DMS153 treated with DMSO at 0.1 percent for 48 hours (cell line): Measurements from ENCODE around the gene PPP3CA.
A peak's percentile ranks its signal among the peaks of the same experiment; 100 is the strongest.
"Not testable (repeated sequence)": the region's sequence is repeated elsewhere in the genome, so short reads cannot be mapped to it uniquely, and the experiment has no call there.

ENCODE experiments used
- DNase-seq: peaks from one replicate; lab custom pipeline; 2025; ENCODE audit not compliant: unreplicated experiment; lab: John Stamatoyannopoulos, UW

Gene PPP3CA

DNA sequence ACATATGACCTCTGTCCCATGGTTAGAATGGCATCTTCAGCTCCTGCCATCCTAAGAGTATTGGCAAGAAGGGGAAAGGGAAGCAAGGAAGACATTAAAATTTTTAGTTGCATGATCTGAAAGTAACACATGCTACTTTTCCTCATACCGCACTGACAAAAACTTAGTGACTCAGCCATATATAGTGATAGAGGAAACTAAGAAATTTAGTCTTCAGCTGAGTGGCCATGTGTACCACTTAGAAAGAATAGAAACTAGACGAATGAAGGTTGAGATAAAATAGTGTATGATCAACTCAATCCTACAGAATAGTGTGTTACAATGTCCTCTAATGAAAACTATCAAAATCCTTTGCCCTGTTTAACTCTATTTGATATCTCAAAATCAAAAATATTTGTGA, 164.1 kb downstream of the PPP3CA start:
- no peak for DNase-seq

DNA sequence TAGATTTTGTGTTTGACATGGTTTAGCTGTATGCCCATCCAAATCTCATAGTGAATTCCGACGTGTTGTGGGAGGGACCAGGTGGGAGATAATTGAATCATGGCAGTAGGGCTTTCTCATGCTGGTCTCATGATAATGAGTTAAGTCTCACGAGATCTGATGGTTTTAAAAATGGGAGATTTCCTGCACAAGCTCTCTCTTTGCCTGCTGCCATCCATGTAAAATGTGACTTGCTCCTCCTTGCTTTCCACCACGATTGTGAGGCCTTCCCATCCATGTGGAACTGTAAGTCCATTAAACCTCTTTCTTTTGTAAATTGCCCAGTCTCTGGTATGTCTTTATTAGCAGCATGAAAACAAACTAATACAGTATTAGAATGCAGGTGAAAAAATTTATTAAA, 164.6 kb downstream of the PPP3CA start:
- not testable (repeated sequence) for DNase-seq

- DNase-seq = no peak
Measured at GRCh38 chr4:101178731-101179130, 168.6 kb downstream of the PPP3CA start.

- DNase-seq = no peak
Measured at GRCh38 chr4:101177154-101177553, 170.2 kb downstream of the PPP3CA start.

DNA sequence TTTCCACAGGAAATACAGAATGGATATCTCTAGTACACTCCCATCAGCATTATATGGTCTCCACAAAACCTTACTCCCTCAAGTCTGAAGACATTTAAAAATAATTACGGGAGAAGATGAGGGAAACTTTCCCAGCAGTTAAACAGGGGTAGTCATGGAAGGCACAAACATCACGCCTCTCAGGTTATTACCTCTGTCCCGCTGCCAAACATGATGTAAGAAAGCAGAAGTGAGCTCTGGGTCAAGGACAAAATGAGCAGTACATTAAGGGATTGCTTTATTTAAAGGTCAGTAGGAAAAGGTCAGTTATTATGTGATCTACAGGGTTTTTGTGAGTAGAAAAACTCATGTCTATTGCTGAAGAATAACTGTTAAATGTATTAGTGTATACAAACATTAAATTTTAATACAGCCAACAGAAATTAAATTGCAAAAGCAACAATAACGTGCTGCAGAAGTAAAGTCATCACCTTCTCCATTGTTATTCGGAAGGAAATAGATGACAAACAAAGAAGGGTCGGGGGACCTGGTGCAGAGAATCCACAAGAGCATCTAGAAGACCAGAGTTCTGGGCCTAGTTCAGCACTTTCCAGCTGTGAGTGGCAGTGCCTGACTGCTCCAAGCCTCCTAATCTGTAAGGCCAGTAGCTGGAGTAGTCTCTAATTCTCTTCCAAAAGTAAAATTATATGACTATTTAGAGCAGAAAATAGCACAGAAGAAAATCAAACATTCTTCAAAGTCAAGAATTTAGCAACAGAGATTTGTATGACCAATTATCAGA, 171.2 kb downstream of the PPP3CA start:
- DNase-seq = no peak

DNA sequence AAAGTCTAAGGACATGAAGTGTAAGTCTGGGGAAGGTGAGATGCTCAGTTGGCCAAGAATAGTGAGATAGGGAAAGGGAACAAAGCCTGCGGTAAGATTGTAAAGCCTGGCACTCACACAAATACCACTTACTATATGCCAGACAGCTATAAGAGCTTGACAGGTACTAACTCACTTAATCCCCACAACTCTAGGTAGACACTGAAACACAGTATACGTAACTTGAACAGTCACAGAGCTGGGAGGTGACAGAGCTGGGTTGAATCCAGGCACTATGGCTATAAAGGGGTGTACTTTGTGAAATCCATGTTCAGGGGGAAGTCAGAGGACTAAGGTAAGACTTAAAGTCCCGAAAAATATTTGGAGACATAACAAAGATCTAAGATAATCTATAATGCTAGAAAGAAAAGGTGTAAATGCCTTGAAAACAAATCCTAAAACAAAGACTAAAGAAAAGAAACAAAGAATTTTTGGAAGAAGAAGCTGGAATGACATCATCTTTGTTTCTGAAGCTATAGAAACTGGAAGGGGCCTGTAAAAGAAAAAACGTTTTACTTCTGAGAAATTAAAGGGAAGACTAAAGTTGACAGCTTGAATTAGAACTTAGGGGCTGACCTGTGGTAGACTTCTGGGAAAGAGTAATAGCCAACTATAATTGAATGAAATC, 172.5 kb downstream of the PPP3CA start:
- DNase-seq = no peak

- DNase-seq = no peak
Measured at GRCh38 chr4:101172369-101172768, 175.0 kb downstream of the PPP3CA start.

GRCh38 chr4:101171747-101172146, 175.6 kb downstream of the PPP3CA start:
- DNase-seq = no peak

DNA sequence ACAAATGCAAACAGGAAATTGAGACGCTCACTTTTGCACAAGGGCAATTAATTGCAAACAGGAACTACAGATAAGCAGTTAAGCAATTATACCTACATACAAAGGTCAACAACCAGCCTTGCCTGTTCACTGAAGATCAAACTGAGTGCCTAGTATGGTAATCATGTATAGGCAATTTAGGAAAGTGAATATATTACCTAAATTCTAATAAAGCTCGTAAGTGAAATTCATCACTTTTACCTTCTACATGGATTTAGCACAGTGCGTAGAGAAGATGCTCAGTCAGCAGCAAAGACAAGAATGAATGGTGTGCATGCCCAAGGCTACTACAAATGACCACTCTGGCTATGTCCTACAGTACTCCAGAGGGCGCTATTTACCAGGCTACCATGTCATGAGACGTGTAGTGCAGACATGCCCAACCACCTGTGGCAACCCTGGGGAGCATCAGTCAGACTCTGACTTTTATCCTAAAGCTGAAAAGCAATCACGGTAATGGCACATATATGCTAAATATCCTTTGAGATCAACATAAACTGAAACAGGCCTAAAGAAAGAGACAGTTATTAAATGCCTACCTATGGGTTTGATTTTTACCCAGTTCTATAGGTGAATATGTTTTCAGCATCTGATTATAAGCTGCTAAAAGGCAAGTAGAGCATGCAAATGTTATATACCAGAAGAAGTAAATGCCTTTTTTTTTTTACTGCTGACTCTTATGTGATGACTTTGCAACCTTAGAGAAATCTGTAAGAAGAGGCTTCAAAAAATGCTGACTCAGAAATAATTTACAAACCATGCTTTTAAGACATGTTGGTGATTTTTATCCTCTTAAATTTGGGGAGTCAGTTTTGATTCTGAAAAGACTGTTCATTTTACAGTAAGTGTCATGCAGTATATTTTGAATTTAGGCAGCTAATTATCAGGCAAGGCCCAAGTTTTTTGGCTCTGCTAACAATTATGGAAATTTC, 178.0 kb downstream of the PPP3CA start:
- DNase-seq = peak; percentile 84

DNA sequence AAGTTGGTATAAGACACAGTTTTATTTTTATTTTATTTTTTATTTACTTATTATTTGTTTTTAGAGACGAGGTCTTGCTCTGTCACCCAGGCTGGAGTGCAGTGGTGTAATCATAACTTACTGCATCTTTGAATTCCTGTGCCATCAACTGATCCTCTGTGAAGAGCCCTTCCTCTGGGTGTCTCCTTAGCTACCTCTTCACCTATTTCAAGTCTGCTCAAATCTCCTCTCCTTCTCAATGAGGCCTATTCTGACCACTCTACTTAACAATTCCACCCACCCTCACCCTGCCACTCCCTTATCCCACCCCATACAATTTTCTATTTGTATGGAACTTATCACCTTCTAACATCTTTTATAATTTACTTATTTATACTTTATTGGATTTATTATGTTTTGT, 183.4 kb downstream of the PPP3CA start:
- no peak for DNase-seq

DNA sequence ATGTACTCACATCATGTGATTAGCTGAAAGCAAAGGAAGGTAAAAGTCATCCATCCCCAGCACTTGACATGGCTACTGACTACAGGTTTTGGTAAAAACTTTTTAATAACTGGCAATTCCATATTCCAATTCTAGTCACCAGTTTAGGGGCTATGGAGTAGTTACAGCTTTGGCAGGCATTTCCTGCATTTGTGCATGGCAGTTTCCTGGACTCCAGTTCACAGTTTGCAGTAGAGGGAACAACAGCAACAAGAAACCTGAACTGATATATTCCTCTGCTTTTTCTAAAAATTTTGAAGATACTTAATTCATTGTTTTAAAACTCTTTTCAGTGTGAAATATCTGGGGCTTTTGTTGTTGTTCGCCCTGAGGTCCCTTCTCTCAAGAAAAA, 184.3 kb downstream of the PPP3CA start:
- DNase-seq = no peak

DNA sequence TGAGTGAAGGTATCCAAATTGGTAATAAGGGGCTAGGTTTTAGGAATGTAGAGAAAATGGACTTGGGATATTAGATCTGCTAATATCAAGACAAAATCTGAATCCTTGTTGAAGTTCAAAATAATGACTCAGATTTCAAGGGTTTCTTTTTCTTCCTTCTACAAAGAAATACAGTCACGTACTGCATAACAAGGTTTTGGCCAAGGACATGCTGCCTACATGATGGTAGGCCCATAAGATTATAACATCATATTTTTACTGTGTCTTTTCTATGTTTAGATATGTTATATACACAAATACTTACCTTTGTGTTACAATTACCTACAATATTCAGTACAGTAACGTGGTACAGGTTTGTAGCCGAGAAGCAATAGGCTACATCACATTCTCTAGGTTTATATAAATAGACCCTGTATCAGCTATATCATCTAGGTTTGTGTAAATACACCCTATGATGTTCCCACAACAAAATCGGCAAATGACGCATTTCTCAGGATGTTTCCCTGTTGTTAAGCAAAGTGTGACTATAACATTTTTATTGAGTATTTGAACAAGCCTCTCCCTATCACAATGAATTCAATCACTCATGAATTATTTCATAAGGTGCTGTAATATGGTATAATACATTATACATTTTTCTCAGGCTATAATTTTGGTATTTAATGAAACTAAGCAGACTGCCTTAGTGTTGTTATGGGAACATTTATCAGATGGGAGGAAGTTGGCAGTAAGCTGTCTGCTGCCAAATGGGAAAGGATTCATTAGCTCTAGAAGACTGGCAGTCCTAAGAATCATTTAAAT, 186.3 kb downstream of the PPP3CA start:
- no peak for DNase-seq

DNA sequence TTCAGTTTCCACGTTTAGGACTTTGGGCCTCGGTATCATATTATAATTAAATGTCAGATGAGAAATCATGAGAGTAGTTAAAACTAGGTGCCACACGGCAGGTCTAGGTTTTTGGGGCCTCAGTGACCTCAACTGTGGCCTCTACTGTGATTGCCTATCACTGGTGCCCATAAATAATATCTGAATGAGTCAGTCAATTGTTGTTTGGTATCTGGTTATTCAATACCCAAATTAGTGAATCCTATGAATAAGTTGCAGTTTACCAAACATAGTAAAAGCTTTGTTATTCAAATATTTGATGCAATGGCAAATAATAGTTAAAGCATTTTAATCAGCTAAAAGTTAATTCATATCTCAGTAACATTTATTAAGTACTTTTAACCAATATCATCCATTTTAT, 188.8 kb downstream of the PPP3CA start:
- DNase-seq = no peak

- no peak for DNase-seq
Measured at GRCh38 chr4:101158134-101158482, 189.2 kb downstream of the PPP3CA start.

DNA sequence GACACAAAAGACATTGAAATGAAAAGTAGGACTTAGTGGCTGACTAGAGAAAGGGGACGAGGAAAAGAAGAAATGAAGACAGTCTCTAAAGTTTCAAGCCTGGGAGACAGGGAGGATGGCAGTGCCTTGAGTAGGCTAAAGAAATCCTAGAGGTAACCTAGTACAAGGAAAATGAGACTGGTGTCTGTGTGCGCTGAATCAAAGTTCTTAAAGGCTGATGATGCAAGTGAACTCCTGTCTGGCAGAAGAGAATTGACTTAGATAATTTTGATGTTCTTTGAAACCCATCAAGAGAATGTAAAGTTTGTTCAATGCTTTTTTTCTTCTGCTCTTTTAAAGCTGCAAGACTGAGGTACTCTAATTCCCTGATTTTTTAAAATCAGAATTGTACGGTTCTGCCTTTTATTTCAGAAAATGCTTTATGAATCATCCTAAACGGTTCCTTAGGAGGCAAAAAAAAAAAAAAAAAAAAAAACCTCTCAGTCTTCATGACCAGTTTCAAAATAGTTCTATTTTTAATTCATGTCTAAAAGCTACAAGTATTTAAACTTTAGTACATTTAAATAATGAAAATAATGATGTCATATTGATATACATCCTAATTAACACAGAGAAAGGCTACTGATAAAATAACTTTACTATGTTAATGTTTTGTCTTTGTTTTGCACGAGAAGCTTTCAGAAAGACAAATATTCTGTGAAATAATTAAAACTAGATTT, 189.8 kb downstream of the PPP3CA start:
- no peak for DNase-seq

DNA sequence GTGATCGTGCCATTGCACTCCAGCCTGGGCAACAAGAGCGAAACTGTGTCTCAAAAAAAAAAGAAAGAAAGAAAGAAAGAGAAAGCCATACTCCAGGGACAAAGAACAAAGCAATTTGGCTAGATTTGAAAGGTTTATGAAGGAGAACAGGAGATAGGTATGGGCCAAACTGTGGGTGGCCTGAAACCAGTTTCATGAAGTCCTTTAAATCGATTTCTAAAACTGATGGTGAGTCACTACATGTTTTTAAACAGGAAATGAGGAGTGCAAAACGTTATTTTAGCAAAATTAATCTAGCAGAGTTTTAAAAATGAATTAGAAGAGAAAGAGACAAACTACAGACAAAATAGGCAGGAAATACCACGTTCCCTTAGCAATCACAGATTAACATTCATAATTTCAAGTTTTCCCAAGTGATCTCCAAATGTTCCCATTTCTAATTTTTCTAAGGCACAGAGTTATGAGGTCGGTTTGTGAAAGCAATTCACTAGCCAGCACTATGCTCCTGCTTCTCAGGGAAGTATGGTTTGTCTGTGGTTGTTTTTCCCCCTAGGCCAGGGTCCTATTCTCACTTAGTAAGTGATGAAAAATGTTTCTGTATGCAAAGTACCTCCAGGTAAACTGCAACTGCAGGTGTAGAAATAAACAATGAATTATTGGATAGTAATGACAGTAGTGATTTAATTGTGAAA, 190.6 kb downstream of the PPP3CA start:
- no peak for DNase-seq

DNA sequence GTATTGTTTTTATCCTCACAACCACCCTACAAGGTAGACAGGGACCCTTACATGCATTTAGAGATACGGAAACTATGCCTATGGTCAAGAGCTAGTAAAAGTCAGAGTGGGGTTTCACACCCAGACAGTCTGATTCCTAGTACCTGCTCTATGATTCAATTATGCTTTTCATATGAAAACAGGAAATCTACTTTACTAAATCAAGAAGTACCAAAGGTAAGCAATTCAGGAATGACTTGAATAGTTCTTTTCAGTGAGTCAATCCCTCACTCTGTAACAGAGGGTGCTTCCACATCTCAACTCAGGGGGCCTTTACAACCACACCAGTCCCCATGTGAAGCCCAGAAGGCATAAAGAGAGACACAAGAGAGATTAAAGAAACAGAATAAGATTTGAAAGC, 191.4 kb downstream of the PPP3CA start:
- DNase-seq = no peak

DNA sequence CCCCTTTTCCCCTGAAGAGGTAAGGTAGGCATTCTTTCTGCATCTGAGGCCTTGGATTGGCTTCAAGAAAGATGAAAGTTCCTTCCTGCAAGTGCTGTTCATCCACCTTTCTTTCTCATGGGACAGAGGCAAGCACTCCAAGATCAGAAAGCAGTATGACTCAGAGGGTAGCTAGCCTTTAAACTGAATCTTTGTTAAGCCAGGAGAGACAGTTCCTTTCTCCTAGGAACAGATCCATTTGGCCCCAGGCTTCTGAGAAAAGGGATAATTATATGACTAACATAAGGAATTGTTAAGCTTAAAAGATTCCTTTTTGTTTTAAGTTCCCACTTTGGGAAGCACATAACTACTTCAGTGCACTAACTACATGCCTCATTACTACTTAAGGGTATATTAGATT, 192.0 kb downstream of the PPP3CA start:
- no peak for DNase-seq

DNA sequence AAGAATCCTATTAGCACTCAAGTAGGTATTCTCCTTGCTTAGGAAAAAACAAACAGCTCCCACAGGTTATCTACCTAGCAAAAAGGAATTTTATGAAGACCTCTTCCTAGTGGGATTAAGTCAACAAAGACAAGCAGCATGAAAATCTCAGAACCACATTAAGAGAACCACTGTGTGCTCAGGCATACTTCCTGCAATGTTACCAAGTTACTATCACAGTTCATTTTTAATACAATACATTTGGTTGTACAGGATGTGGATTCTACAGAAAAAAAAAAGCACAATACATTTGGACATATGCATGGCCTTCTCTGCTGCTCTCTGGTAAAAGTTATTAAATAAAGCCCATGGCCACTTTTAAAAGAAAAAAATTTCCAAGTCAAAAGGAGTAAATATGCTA, 193.7 kb downstream of the PPP3CA start:
- no peak for DNase-seq

DNA sequence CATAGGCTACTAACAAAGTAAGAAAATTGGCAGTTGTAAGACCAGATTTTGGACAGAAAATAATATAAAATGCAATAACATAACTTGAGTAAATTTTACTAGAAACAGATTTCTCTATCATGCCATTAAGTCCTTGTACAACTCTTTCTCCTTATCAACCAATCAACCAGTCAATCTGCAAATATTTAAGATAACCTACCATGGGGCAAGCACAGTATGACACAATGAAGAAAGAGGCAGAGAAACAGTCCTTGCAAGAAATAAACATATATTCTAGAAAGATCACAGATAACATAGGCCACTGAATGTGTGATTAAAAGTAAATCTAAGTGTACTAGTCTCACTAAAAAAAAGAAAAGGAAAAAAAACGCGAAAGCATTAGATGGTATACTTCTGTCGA, 194.8 kb downstream of the PPP3CA start:
- no peak for DNase-seq
